ENCODE results near the gene DNM3. TPM values are rescaled to one million over a fixed set of nuclear protein-coding genes. Genes with fewer than 3 reads are reported as not detected.

Gene DNM3
- total RNA-seq, 1 donor from 2014 or later: 15.4 TPM

DNA sequence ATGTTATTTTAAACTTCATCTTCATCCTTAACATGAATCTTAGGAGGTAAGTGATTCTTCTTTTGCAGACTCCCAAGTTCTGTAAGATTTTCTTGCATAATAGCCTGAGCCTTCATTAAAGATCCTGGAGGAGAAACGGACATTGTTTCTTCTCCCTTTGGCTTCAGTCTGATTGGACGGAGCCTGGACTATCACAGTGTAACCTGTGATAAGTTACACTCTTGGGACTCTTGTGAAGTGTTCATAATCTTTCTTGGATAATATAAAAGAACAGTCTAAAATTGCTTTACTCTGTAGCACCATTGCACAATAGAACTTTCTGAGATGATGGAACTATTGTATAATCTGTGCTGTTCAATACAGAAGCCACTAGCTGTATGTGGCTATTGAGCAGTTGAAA is 244.8 kb downstream of the DNM3 start:
- TF ChIP-seq, protein P1, sequence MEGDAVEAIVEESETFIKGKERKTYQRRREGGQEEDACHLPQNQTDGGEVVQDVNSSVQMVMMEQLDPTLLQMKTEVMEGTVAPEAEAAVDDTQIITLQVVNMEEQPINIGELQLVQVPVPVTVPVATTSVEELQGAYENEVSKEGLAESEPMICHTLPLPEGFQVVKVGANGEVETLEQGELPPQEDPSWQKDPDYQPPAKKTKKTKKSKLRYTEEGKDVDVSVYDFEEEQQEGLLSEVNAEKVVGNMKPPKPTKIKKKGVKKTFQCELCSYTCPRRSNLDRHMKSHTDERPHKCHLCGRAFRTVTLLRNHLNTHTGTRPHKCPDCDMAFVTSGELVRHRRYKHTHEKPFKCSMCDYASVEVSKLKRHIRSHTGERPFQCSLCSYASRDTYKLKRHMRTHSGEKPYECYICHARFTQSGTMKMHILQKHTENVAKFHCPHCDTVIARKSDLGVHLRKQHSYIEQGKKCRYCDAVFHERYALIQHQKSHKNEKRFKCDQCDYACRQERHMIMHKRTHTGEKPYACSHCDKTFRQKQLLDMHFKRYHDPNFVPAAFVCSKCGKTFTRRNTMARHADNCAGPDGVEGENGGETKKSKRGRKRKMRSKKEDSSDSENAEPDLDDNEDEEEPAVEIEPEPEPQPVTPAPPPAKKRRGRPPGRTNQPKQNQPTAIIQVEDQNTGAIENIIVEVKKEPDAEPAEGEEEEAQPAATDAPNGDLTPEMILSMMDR (IDR thresholded peaks at IDR 0.05): no peak
- intact Hi-C loops (cut with DNase I): no loop called here
- ATAC-seq (no peak), DNase-seq (no peak)
- H3K9me3 ChIP-seq: no peaks in the 10 kb centered on the region
- no peaks in the 10 kb centered on the region for H3K36me3 ChIP-seq
- no peaks in the 10 kb centered on the region for H3K27me3 ChIP-seq
- no peak overlapping the region for H3K4me3 ChIP-seq
- no peaks in the 10 kb centered on the region for H3K4me1 ChIP-seq
- H3K27ac ChIP-seq: no peak overlapping the region

GRCh38 chr1:172088256-172088655 is 247.0 kb downstream of the DNM3 start:
- no peaks in the 10 kb centered on the region for H3K9me3 ChIP-seq
- no peak for DNase-seq
- no peaks in the 10 kb centered on the region for H3K36me3 ChIP-seq
- H3K27me3 ChIP-seq: no peaks in the 10 kb centered on the region
- TF ChIP-seq, protein P1 (IDR thresholded peaks at IDR 0.05): no peak
- no peak overlapping the region for H3K27ac ChIP-seq
- H3K4me1 ChIP-seq: no peaks in the 10 kb centered on the region
- no peak for ATAC-seq
- intact Hi-C loops (cut with DNase I): no loop called here
- H3K4me3 ChIP-seq: no peak overlapping the region

DNA sequence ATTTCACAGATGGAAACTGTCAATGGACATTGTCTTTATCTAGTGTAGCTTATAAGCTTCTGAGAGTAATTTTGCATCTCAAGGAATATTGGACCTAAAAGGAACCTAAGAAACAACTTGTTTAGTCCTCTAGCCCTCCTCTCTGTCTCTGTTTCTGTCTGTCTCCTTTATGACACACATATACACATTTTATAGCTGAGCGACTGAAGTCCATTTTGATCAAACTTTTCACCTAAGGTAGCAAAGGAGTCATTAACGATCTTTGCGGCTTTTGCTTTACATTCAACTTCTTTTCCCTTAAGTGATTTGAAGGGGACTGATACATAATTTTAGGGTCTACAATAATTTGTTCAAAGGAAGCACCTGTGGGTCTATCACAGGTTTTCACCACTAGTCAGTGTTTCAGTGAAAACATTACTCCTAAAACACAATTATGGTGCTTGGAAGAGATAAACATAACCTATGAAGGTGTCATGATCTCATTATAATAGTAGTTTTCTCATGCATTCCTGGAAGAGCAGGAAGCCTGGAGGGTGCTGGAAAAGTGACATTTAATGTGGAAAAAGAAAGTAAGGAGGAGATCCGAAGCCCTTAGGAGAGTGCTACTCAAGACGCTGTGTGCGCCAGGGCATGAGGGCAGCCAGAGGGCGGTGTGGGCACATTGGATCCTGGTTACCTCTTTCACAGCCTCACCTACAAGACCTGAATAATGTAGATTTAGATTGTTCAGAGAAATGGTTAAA is 248.6 kb downstream of the DNM3 start:
- H3K4me1 ChIP-seq: no peaks in the 10 kb centered on the region
- ATAC-seq (peak; percentile 95), DNase-seq (peak; percentile 81)
- no peak overlapping the region for H3K27ac ChIP-seq
- TF ChIP-seq, protein P1 (IDR thresholded peaks at IDR 0.05): peak; percentile 74
- H3K36me3 ChIP-seq: no peaks in the 10 kb centered on the region
- intact Hi-C loops (cut with DNase I): no loop called here
- no peak overlapping the region for H3K4me3 ChIP-seq
- H3K27me3 ChIP-seq: no peaks in the 10 kb centered on the region
- H3K9me3 ChIP-seq: no peaks in the 10 kb centered on the region

DNA sequence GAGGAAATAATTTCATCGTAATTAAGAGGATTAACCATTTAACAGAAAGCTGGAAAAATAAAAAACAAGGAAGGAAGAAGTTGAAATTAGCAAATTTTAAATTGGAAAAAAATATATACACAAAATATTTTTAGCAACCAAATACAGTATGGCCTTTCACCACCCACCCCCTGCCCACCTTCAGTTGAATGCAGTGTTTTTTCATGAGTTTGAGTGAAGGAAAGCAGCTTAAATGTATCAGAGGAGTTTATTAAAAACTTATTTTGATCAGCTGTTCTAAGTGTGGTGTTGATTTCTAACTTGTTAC is 249.2 kb downstream of the DNM3 start:
- Histone ChIP-seq H3K4me3 (no peak overlapping the region), H3K4me1 (no peaks in the 10 kb centered on the region), H3K27ac (no peak overlapping the region), H3K9me3 (no peaks in the 10 kb centered on the region), H3K36me3 (no peaks in the 10 kb centered on the region), H3K27me3 (no peaks in the 10 kb centered on the region)
- no peak for DNase-seq
- intact Hi-C loops (cut with DNase I): no loop called here
- TF ChIP-seq, protein P1 (IDR thresholded peaks at IDR 0.05): no peak
- no peak for ATAC-seq

DNA sequence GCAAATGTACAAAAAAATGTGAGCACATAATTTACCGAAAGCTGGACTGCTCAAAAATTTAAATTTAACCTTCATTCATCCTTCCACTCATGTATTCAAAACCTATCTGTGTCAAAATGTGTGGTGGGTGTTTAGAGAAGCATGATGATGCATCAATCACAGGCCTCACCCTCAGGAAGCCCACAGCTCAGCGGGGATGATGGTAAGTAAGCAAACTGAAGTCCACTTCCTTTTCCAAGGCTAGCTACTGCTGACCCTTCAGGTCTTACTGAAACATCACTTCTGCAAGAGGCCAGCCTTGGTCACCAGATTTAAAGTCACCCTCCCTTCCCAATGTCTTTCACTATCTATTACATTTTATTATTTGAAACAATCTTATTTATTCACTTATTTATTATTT is 254.5 kb downstream of the DNM3 start:
- TF ChIP-seq, protein P1 (IDR thresholded peaks at IDR 0.05): no peak
- Histone ChIP-seq H3K4me3 (no peak overlapping the region), H3K36me3 (no peaks in the 10 kb centered on the region), H3K9me3 (no peaks in the 10 kb centered on the region), H3K27me3 (no peaks in the 10 kb centered on the region), H3K4me1 (no peaks in the 10 kb centered on the region), H3K27ac (no peak overlapping the region)
- ATAC-seq (no peak), DNase-seq (no peak)
- intact Hi-C loops (cut with DNase I): no loop called here

GRCh38 chr1:172105230-172105629 is 263.9 kb downstream of the DNM3 start:
- TF ChIP-seq, protein P1 (IDR thresholded peaks at IDR 0.05): no peak
- intact Hi-C loops (cut with DNase I): no loop called here
- H3K27ac ChIP-seq: no peak overlapping the region
- no peaks in the 10 kb centered on the region for H3K4me1 ChIP-seq
- H3K27me3 ChIP-seq: no peaks in the 10 kb centered on the region
- DNase-seq: no peak
- H3K4me3 ChIP-seq: no peak overlapping the region
- no peak for ATAC-seq
- H3K9me3 ChIP-seq: no peaks in the 10 kb centered on the region
- H3K36me3 ChIP-seq: no peaks in the 10 kb centered on the region

All from upper lobe of right lung (tissue), 1 donor.